Spleen (tissue), 11 donors: ENCODE results near the gene KIAA0753. TPM values are rescaled to one million over a fixed set of nuclear protein-coding genes. Genes with fewer than 3 reads are reported as not detected.
A peak's percentile ranks its signal among the peaks of the same experiment; 100 is the strongest.

ENCODE experiments used
- DNase-seq: peaks from one replicate; pipeline ENCODE4 v3.0.0-alpha.2; 2020
- H3K27ac ChIP-seq, 8 donors: fragments of 200-600 bp; sonication (generic) in 7 of 8; 1 replicate in 4 of 8; 2 replicates in 4 of 8; pipeline versions ENCODE4 v1.5.0 to v1.8.0; 2016 to 2021; ENCODE audit warnings: inconsistent platforms in 4 of 8, mild to moderate bottlenecking in 4 of 8, moderate library complexity in 1 of 8
- H3K27me3 ChIP-seq, 7 donors: fragments of 200-600 bp; sonication (generic) in 6 of 7; replicated peaks in 1 of 7; 1 replicate in 4 of 7; 2 replicates in 3 of 7; pipeline versions ENCODE4 v1.5.0 to v1.8.0; 2016 to 2021; ENCODE audit warnings: inconsistent platforms in 3 of 7, mild to moderate bottlenecking in 1 of 7
- H3K36me3 ChIP-seq, 6 donors: fragments of 200-600 bp; sonication (generic) in 5 of 6; 1 replicate in 4 of 6; 2 replicates in 2 of 6; pipeline versions ENCODE4 v1.5.0 to v1.8.0; 2016 to 2021; ENCODE audit warnings: inconsistent platforms in 2 of 6
- H3K4me1 ChIP-seq, 6 donors: fragments of 200-600 bp; sonication (generic) in 5 of 6; 1 replicate in 3 of 6; 2 replicates in 3 of 6; pipeline versions ENCODE4 v1.5.0 to v1.8.0; 2016 to 2021; ENCODE audit warnings: inconsistent platforms in 3 of 6
- H3K4me3 ChIP-seq, 8 donors: fragments of 200-600 bp; sonication (generic) in 7 of 8; 1 replicate in 4 of 8; 2 replicates in 4 of 8; pipeline versions ENCODE4 v1.5.0 to v1.8.0; 2016 to 2021; ENCODE audit warnings: inconsistent platforms in 4 of 8, mild to moderate bottlenecking in 4 of 8, moderate library complexity in 2 of 8
- H3K9me3 ChIP-seq, 8 donors: fragments of 200-600 bp; sonication (generic) in 7 of 8; 1 replicate in 4 of 8; 2 replicates in 4 of 8; pipeline versions ENCODE4 v1.5.0 to v1.8.0; 2016 to 2021; ENCODE audit warnings: inconsistent platforms in 4 of 8
- CTCF ChIP-seq, 11 experiments: fragments of 200-600 bp in 7 of 11; fragments of 450-650 bp in 4 of 11; sonication (generic) in 4 of 11; IDR thresholded peaks in 8 of 11; conservative IDR thresholded peaks in 3 of 11; 1 replicate in 7 of 11; 2 replicates in 4 of 11; pipeline versions ENCODE4 v1.4.0 to v1.8.0; 2016 to 2021; ENCODE audit warnings: antibody characterized with exemption in 11 of 11, inconsistent platforms in 4 of 11, mild to moderate bottlenecking in 1 of 11
- POLR2A ChIP-seq, 3 donors: fragments of 450-650 bp; IDR thresholded peaks; one replicate each; pipeline ENCODE4 v1.5.1; 2017; ENCODE audit warnings: antibody characterized with exemption in 3 of 3, mild to moderate bottlenecking in 1 of 3
- POLR2AphosphoS5 ChIP-seq, 3 donors: sonication (generic); formaldehyde crosslinking; IDR thresholded peaks; one replicate each; pipeline ENCODE4 v1.5.1; 2017; ENCODE audit warnings: antibody characterized with exemption in 3 of 3
- WGBS, 5 donors: extraction: QIAGEN DNeasy Blood & Tissue Kit in 3 of 5; methylation state at CpG; one replicate each; pipeline versions ENCODE4 v1.1.5 to v1.1.7; 2013 to 2018; 5-methylcytosine and 5-hydroxymethylcytosine counted together
- intact Hi-C: fragments of 100-400 bp; cut with DNase I; formaldehyde crosslinking; loops from one replicate; pipeline ENCODE4 v1.15.0; 2023; ENCODE audit warnings: low total_unique reads
- polyA plus RNA-seq, 3 donors: library from polyadenylated mRNA; stranded (reverse); fragments of 200-250 nt; gene quantifications; one replicate each; pipeline ENCODE4 v1.2.1, GENCODE V29; 2013
- total RNA-seq, 7 donors: library from RNA; depleted of rRNA in 3 of 7; stranded (reverse); fragments of >200 nt in 3 of 7; fragmentation: NEBNext Ultra II Directional in 4 of 7; extraction: Animal tissue kit (Norgen Biotek cat#: 25700) in 4 of 7; gene quantifications; one replicate each; pipeline versions ENCODE4 v1.1.0 to v1.2.1, GENCODE V29; 2016 to 2021
- donor health status: healthy with polysubstance abuse.
- donor health status: DM: no; HTN: no; CAD: no; lungs with moderate emphysema.
- donor health status: DM: no; HTN: no; CAD: no.
- donor health status: Bipolar disorder and iron deficiency.
- donor health status: healthy.
- donor health status: DM: no; HTN: no; CAD: no.
- donor health status: DM: yes; HTN: yes; CAD: no.

The KIAA0753 gene
- total and polyA plus RNA-seq, 10 donors: 4.2 to 21.8 (median 17.6) TPM

GRCh38 chr17:6577686-6578263 lies 62.7 kb downstream of the KIAA0753 start:
- intact Hi-C loops: no loop called here
- no peak overlapping the region for H3K4me3 ChIP-seq
- WGBS, 5 donors: 82 to 90% (median 87%) methylated on average over 7 of the region's 7 CpGs
- H3K36me3 ChIP-seq: peaks cover 0 to 44% (median 11%) of the 10 kb centered on the region in 6 donors
- H3K27me3 ChIP-seq: no peaks in the 10 kb centered on the region
- no peaks in the 10 kb centered on the region for H3K9me3 ChIP-seq
- peaks cover 18 to 34% (median 23%) of the 10 kb centered on the region in 6 donors for H3K4me1 ChIP-seq
- no peak overlapping the region for H3K27ac ChIP-seq
- no peak for TF ChIP-seq POLR2A (IDR thresholded peaks at IDR 0.05)
- TF ChIP-seq CTCF (IDR thresholded peaks at IDR 0.05 in 8 of 11, conservative IDR thresholded peaks at IDR 0.05 in 3 of 11): no peak
- TF ChIP-seq POLR2AphosphoS5 (IDR thresholded peaks at IDR 0.05): no peak
- DNase-seq: no peak

GRCh38 chr17:6576038-6576785 lies 64.3 kb downstream of the KIAA0753 start:
- peak overlapping the region in 6 of 8 donors; percentile 58 to 75 (median 72) for H3K27ac ChIP-seq
- intact Hi-C loops: no loop called here

GRCh38 chr17:6575596-6575988 lies 64.9 kb downstream of the KIAA0753 start:
- 62 to 75% (median 66%) methylated on average over 5 of the region's 5 CpGs for WGBS, 5 donors
- Histone ChIP-seq H3K36me3 (peaks cover 0 to 32% (median 11%) of the 10 kb centered on the region in 6 donors), H3K27me3 (no peaks in the 10 kb centered on the region), H3K4me3 (no peak overlapping the region), H3K9me3 (no peaks in the 10 kb centered on the region), H3K4me1 (peaks cover 18 to 34% (median 23%) of the 10 kb centered on the region in 6 donors), H3K27ac (peak overlapping the region in 7 of 8 donors; percentile 31 to 75 (median 71))
- DNase-seq: no peak
- TF ChIP-seq POLR2AphosphoS5 (IDR thresholded peaks at IDR 0.05): no peak
- no peak for TF ChIP-seq CTCF (IDR thresholded peaks at IDR 0.05 in 8 of 11, conservative IDR thresholded peaks at IDR 0.05 in 3 of 11)
- TF ChIP-seq POLR2A (IDR thresholded peaks at IDR 0.05): no peak
- intact Hi-C loops: no loop called here

More at GRCh38 chr17:6576038-6576785, 64.3 kb downstream of the KIAA0753 start:
- Histone ChIP-seq H3K36me3 (peaks cover 0 to 32% (median 11%) of the 10 kb centered on the region in 6 donors), H3K9me3 (no peaks in the 10 kb centered on the region), H3K4me3 (no peak overlapping the region), H3K27me3 (no peaks in the 10 kb centered on the region), H3K4me1 (peaks cover 18 to 34% (median 23%) of the 10 kb centered on the region in 6 donors)
- no peak for TF ChIP-seq CTCF (IDR thresholded peaks at IDR 0.05 in 8 of 11, conservative IDR thresholded peaks at IDR 0.05 in 3 of 11)
- TF ChIP-seq POLR2AphosphoS5 (IDR thresholded peaks at IDR 0.05): no peak
- TF ChIP-seq POLR2A (IDR thresholded peaks at IDR 0.05): no peak
- DNase-seq: no peak
- WGBS, 5 donors: 79 to 88% (median 86%) methylated on average over 6 to 7 of the region's 7 CpGs
